GM12872 (cell line): ENCODE data around the gene RIMS1.

Source experiments
- TF ChIP-seq, protein P1 (sequence below): IDR thresholded peaks from 3 replicates; pipeline ENCODE4 v1.5.1; 2011; ENCODE audit warnings: low read depth, mild to moderate bottlenecking, low read length, moderate library complexity; ENCODE audit not compliant: insufficient read depth

The RIMS1 gene

DNA sequence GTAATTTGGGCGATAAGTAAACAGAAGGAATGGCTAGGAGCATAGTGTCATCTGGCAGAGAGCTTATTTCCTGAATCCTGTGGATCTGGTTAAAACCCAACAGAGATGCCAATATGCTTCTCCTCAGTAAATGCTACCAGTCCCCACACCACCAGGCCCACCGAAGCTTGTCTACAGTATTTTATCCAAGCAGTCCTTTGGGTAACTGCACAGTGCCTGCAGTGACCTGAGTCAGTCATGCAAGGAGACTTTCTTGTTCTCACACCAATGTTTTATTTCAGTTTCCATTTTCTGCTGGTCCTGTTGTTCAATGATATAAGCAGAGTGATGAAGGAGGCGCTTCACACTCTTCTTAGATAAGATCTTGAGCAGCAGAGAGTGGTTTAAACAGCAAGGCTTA is 326.3 kb downstream of the RIMS1 start:
- TF ChIP-seq, protein P1, sequence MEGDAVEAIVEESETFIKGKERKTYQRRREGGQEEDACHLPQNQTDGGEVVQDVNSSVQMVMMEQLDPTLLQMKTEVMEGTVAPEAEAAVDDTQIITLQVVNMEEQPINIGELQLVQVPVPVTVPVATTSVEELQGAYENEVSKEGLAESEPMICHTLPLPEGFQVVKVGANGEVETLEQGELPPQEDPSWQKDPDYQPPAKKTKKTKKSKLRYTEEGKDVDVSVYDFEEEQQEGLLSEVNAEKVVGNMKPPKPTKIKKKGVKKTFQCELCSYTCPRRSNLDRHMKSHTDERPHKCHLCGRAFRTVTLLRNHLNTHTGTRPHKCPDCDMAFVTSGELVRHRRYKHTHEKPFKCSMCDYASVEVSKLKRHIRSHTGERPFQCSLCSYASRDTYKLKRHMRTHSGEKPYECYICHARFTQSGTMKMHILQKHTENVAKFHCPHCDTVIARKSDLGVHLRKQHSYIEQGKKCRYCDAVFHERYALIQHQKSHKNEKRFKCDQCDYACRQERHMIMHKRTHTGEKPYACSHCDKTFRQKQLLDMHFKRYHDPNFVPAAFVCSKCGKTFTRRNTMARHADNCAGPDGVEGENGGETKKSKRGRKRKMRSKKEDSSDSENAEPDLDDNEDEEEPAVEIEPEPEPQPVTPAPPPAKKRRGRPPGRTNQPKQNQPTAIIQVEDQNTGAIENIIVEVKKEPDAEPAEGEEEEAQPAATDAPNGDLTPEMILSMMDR: no peak

DNA sequence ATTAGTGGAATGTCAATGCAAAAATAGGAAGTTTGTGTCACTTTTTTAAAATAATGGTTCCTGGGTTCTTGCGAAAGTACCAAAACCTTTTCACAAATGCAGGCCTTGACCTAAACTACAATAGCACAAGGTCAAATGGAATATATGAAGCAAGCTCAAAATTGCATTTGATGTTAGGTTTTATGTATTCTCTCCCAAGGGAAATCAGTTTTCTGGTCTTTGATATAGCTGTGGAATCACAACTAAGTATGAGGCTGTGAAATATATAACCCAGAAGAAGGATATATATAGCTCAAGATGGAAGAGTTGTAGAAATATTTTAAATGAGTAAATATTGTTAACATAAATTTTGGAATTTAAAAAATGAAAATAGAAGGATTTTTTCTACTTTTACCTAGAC is 327.3 kb downstream of the RIMS1 start:
- TF ChIP-seq, protein P1: no peak

DNA sequence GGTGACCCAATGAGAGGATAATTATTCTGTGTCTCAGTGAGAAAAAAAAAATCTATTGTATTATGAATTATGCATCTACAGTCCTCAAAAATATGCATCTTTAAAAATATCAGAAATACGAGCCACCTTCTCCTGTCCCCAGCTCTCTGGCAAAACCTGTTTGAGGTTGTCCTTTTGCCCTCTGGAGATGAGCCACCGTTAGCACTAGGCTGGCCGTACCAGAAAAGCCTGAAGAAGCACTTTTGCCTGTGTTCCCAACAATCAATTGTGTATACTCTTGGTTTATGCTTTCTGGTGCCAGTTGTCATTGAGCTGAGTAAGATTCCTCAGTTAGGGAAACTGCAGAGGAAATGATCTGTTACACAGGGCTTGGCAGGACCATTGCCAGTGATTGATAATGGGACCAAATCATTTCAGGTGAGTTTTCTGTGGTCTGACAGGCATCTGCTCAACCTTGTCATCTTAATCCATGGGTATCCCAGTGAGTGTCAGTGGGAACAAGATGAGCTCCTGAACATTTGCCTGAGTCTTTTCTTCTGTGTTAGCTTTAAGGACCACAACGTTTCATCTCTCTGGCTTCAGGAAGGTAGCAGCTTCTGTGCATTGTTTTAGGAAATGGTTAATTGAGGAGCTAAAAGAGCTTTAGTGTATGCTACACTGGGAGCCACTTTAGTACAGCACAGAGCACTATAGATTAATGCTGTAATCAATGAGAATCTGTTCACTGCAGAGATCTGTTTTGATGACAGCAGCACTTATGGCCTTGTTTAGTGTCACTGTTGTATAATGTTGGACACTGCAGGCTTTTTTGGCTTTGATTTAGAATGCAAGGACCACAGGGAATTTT is 330.1 kb downstream of the RIMS1 start:
- TF ChIP-seq, protein P1: no peak

DNA sequence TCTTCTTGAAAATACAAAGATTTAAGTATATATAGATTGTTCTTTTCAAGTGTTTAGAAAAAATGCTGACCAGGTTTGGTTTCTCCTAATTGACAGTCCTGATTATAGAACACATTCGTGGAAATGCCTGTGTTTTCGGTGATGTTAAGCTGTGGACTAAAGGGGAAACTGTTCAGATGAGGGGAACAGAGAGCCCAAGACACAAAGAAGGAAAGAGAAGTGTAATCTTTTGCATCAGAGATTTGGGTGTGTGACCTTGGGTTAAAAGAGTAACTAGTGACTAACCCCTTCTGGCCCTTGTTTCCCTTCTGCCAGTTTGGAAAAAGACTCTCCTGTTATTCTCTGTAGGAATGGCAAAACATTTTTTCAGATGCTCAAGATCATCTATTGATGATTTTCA is 331.3 kb downstream of the RIMS1 start:
- TF ChIP-seq, protein P1: no peak

DNA sequence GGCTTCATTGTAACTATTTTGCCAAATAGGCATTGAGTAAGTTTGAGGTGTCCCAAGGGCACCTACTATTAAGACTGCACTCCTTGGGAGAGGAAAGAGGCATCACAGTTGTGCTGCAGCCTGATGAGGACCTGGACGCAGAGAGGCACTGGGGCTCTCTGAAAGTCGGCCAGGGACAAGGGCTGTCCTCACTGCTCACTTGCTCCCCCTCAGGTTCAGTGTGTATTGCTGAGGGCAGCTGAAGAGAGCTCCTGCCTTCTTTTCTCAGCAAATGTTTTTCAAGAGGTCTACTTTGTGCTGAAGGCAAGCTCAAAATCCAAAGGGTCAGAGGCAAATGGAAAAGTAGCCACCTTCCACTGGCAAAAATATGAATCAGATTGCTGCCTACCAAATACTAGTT is 331.8 kb downstream of the RIMS1 start:
- TF ChIP-seq, protein P1: peak; percentile 59

DNA sequence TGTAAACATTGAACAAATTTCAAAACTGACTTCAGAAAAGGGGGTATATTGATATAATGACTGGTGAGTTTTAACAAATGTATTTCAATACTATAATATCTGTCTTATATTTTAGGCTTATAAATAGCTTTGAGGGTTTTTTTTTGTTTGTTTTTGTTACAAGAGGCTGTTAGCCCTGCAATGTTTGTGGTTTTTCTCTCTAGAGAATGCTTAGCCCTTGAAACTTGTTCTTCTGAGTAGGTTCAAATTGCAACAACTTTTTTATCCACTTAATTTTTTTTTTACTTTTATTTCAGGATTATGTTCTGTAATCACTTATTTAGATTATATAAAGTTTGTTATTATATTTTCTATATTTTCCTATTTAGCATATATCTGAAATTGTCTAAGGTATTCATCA is 333.2 kb downstream of the RIMS1 start:
- TF ChIP-seq, protein P1: no peak

DNA sequence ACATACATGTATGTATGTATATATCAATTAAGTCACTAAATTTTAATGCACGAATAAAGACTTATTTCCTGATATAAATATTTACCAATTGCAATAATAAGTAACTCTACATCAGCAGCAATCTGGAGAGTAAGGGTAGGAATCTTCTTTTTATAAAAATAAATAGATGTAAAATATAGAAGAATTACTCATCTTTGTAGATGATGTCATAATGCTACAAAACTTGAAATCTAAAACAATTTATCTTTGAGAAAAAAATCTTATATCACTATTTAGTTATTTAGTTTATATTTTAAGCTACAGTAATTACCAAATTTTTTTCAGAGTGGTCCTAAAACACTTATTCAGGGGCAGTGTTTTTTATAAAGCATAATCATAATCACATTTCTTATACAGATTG is 351.7 kb downstream of the RIMS1 start:
- TF ChIP-seq, protein P1: no peak
